Ishikawa (cell line): Measurements from ENCODE around the gene KRT33B.

ENCODE experiments used
- CREB1 ChIP-seq: IDR thresholded peaks from 2 replicates; pipeline ENCODE4 v1.6.1; 2012; ENCODE audit warnings: low read depth
- EP300 ChIP-seq: IDR thresholded peaks from 2 replicates; pipeline ENCODE4 v1.6.1; 2012; ENCODE audit warnings: borderline replicate concordance
- MAX ChIP-seq: IDR thresholded peaks from 2 replicates; pipeline ENCODE4 v1.6.1; 2012
- RAD21 ChIP-seq: IDR thresholded peaks from 2 replicates; pipeline ENCODE4 v1.6.1; 2012; ENCODE audit warnings: low read depth
- REST ChIP-seq: IDR thresholded peaks from 2 replicates; pipeline ENCODE4 v1.6.1; 2012; ENCODE audit warnings: low read depth, mild to moderate bottlenecking
- TEAD4 ChIP-seq: IDR thresholded peaks from 2 replicates; pipeline ENCODE4 v1.6.1; 2012
- YY1 ChIP-seq: IDR thresholded peaks from 2 replicates; pipeline ENCODE4 v1.6.1; 2012; ENCODE audit warnings: low read depth

GRCh38 chr17:41387670-41388069 is 18.1 kb upstream of the KRT33B start:
- TF ChIP-seq RAD21: no peak
- no peak for TF ChIP-seq TEAD4
- TF ChIP-seq REST: no peak
- TF ChIP-seq EP300: no peak
- no peak for TF ChIP-seq CREB1
- no peak for TF ChIP-seq YY1
- no peak for TF ChIP-seq MAX
